AG10803 (cell line): ENCODE measurements around the gene MOGAT3.

Source experiments
- DNase-seq: peaks from one replicate; pipeline ENCODE4 v3.0.0; 2010; ENCODE audit warnings: low read depth
- H3K4me3 ChIP-seq: 2 replicates; pipeline ENCODE4 v1.5.1; 2011; ENCODE audit warnings: mild to moderate bottlenecking, low read length, control low read depth
- CTCF ChIP-seq: conservative IDR thresholded peaks from 2 replicates; pipeline ENCODE4 v1.5.1; 2011; ENCODE audit warnings: mild to moderate bottlenecking, low read length, control low read depth, inconsistent platforms

The MOGAT3 gene

GRCh38 chr7:101241443-101242349, 40.9 kb upstream of the MOGAT3 start:
- no peak for DNase-seq

GRCh38 chr7:101241015-101241363, 40.2 kb upstream of the MOGAT3 start:
- no peak for TF ChIP-seq CTCF
- DNase-seq = no peak
- H3K4me3 ChIP-seq = no peak overlapping the region

More at GRCh38 chr7:101241443-101242349, 40.9 kb upstream of the MOGAT3 start:
- no peak overlapping the region for H3K4me3 ChIP-seq
- TF ChIP-seq CTCF = no peak

- no peak for DNase-seq
- no peak overlapping the region for H3K4me3 ChIP-seq
- TF ChIP-seq CTCF = no peak
Measured at GRCh38 chr7:101240226-101241014, 39.6 kb upstream of the MOGAT3 start.

GRCh38 chr7:101239951-101240220, 39.0 kb upstream of the MOGAT3 start:
- no peak for TF ChIP-seq CTCF
- H3K4me3 ChIP-seq = no peak overlapping the region
- no peak for DNase-seq

- no peak for TF ChIP-seq CTCF
- DNase-seq = no peak
Measured at GRCh38 chr7:101239191-101239950, 38.5 kb upstream of the MOGAT3 start.

GRCh38 chr7:101238226-101239182, 37.7 kb upstream of the MOGAT3 start:
- DNase-seq = no peak
- H3K4me3 ChIP-seq = no peak overlapping the region
- TF ChIP-seq CTCF = no peak

More at GRCh38 chr7:101239191-101239950, 38.5 kb upstream of the MOGAT3 start:
- no peak overlapping the region for H3K4me3 ChIP-seq
